K562 (cell line): ENCODE data around the gene APC2.

Experiments
- COPS2 ChIP-seq: fragments of 450-650 bp; conservative IDR thresholded peaks from 2 replicates; pipeline ENCODE4 v1.6.1; 2016; ENCODE audit warnings: mild to moderate bottlenecking, moderate library complexity
- EHMT2 ChIP-seq: fragments of 450-650 bp; IDR thresholded peaks from 2 replicates; pipeline ENCODE4 v1.6.1; 2018; ENCODE audit warnings: antibody characterized with exemption
- ESRRA ChIP-seq: fragments of 450-650 bp; IDR thresholded peaks from 2 replicates; pipeline ENCODE4 v1.6.1; 2014; ENCODE audit warnings: low read depth, mild to moderate bottlenecking, moderate library complexity, borderline replicate concordance
- EZH2 ChIP-seq: IDR thresholded peaks from 2 replicates; pipeline ENCODE4 v1.6.1; 2012; ENCODE audit warnings: low read depth, mild to moderate bottlenecking, inconsistent platforms, low read length, borderline replicate concordance
- KDM1A ChIP-seq, 2 experiments: fragments of 450-650 bp; IDR thresholded peaks; 2 replicates each; pipeline ENCODE4 v1.6.1; 2016; ENCODE audit warnings: mild to moderate bottlenecking in 2 of 2
- SMC3 ChIP-seq: conservative IDR thresholded peaks from 2 replicates; pipeline ENCODE4 v1.6.1; 2011; ENCODE audit warnings: low read depth, low read length, improper control_type of control experiment; ENCODE audit not compliant: insufficient read depth
- SREBF2 ChIP-seq: sonication (generic); formaldehyde crosslinking; IDR thresholded peaks from 2 replicates; pipeline ENCODE4 v1.4.0; 2020; ENCODE audit warnings: mild to moderate bottlenecking, missing genetic modification reagents
- TGIF2 ChIP-seq: sonication (generic); formaldehyde crosslinking; IDR thresholded peaks from 2 replicates; pipeline ENCODE4 v1.8.1; 2022; ENCODE audit warnings: mild to moderate bottlenecking, missing genetic modification reagents, moderate library complexity
- YY1 ChIP-seq, 3 experiments: IDR thresholded peaks; 2 replicates each; pipeline ENCODE4 v1.6.1; 2011; ENCODE audit warnings: low read length in 2 of 3, mild to moderate bottlenecking in 2 of 3, moderate library complexity in 2 of 3, borderline replicate concordance in 1 of 3, control low read depth in 1 of 3, low read depth in 1 of 3; ENCODE audit not compliant: insufficient read depth in 3 of 3, insufficient replicate concordance in 2 of 3, control insufficient read depth in 1 of 3, insufficient read length in 1 of 3; ENCODE audit errors: extremely low read depth in 1 of 3
- TF ChIP-seq, protein P1 (sequence below): sonication (generic); formaldehyde crosslinking; IDR thresholded peaks from 2 replicates; pipeline ENCODE4 v1.9.0; 2022; ENCODE audit warnings: mild to moderate bottlenecking, missing genetic modification reagents

DNA sequence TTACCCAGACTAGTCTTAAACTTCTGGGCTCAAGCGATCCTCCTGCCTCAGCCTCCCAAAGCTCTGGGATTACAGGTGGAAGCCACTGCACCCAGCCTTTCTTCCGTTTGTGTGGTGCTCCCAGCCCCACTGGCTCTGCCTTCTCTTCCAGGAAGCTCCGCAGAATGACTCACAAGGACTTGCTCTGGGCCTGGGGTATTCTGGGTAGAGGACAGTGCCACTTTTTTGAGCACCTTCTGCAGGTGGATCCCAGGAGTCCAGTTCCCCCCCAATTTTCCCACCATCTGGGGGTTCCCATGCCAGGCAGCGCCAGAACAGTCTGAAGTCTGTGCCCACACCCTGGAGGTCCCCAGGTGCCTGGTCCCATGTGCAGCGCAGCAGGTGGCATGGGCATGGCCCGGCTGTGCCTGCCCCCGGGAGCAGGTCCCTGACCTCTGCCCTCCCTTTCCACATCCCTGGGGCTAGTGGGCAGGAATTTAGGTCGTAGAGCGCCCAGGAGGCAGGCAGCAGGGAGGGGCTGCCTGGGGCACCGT is 42.6 kb downstream of the APC2 start:
- TF ChIP-seq TGIF2 (CRISPR knock-in tag) (no peak), EZH2 (no peak), KDM1A (IDR thresholded peaks at IDR 0.05) (no peak), ESRRA (no peak), YY1 (IDR thresholded peaks at IDR 0.05; ENCODE audit: borderline replicate concordance in 1 of 3, control insufficient read depth in 1 of 3, extremely low read depth in 1 of 3, insufficient read depth in 3 of 3, insufficient read length in 1 of 3, insufficient replicate concordance in 2 of 3, low read depth in 1 of 3, low read length in 2 of 3) (no peak), COPS2 (no peak), SMC3 (no peak), EHMT2 (no peak), SREBF2 (CRISPR knock-in tag) (no peak)
- TF ChIP-seq, protein P1, sequence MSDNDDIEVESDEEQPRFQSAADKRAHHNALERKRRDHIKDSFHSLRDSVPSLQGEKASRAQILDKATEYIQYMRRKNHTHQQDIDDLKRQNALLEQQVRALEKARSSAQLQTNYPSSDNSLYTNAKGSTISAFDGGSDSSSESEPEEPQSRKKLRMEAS (CRISPR knock-in tag) = no peak
